NCI-H510A (cell line): ENCODE data around the gene PRSS36.
"Not testable (repeated sequence)": the region's sequence is repeated elsewhere in the genome, so short reads cannot be mapped to it uniquely, and the experiment has no call there.

Source experiments
- DNase-seq: peaks from one replicate; lab custom pipeline; 2025; lab: John Stamatoyannopoulos, UW

Gene PRSS36

DNA sequence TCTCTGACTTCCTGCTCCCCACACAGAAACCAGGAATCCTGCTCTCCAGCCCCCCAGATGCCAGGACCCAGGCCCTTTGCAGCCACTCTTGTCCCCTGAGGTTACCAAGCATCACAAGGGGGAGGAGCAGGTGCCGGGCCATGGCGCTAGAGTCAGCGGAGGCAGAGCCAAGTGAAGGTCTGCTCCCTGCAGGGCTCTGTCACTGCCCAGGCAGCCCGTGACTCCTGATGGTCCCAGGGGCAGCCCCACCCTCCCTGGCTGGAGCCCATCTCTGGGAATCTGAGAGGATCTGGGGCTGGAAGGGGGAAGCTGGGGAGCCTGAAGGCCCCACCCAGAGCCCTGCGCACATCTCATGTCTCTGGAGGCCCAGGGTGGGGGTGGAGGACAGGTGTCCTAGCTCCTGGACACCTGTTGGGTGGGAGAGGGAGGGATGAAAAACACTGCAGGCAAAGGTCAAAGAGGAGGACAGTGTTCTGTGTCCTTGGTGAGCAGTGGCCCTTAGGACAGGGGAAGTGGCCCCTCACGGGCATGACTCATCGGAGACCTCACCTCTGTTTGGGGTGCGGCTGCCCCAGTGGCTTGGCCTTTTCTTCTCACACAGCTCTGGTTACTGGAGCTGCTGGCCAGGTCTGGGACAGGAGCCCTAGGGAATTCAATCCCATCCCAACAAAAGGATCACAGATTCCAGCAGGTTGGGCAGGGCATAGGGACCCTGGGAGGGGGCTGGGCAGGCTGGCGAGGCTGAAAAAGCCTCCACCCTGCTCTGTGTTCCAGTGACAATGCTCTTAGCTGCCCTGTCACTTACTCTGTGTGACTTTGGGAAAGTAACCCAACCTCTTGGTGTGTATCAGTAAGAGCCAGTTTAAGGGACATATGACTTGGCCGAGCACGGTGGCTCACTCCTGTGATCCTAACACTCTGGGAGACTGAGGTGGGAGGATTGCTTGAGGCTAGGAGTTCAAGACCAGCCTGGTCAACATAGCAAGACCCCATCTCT is at the start of gene PRSS36:
Gene PRSS36 (minus strand): TSS at position 173 of the 997 bp plus-strand sequence. CDS start 31 bp downstream, at position 142.
- DNase-seq: no peak

DNA sequence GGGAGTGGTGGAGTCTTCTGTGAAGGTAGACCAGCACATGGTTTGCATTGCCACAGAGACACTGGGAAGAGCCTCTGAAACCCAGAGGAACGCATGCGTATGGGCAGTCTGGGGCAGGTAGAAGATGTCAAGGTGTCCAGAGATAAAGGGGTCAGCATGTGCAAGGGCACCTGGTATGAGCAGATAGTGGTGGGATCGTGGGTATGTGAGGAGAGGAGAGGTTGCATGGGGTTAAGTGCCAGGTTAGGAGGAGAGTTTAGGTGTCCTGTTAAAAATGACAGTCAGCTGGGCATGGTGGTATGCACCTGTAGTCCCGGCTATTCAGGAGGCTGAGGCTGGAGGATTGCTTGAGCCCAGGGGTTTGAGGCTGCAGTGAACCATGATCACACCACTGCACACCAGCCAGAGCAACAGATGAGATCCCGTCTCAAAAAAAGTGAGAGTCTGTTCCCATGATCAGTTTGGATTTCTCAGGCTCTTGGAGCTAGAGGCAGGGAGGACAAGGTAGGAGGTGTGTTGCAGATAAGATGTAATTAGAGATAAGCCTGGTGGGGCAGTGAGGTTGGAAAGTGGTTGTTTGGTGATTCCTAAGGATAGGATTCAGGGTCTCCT is 49.7 kb upstream of the PRSS36 start:
- no peak for DNase-seq

DNA sequence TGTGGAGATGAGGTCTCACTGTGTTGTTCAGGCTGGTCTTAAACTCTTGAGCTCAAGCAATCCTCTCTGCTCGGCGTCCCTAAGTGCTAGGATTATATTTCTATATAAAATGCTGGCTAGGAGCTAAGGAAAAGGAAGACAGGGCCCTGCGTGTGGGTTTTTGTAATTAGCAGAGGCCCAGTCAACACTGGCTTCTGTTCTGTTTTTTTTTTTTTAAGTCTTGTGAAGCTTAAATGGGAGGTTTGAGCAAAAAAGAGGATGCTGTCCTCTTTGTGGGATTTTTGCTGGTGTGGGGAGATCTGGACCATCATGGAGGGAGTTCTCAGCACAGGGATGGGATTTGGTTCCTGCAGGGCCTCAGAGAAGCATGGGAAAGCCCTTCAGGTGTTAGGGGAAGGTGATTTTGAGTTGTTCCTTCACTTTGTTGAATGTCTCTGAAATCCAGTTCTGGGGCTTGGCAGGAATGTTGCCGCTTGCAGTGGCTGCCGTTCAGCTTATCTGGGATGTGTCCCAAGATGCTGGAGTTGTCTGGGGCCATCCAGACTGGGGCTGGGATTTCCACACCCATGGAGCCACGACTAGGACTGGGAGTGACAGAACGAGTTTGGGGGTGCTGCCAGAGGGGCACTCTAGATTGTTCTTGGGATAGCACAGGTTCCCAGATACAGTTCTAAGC is 48.5 kb upstream of the PRSS36 start:
- DNase-seq: no peak

DNA sequence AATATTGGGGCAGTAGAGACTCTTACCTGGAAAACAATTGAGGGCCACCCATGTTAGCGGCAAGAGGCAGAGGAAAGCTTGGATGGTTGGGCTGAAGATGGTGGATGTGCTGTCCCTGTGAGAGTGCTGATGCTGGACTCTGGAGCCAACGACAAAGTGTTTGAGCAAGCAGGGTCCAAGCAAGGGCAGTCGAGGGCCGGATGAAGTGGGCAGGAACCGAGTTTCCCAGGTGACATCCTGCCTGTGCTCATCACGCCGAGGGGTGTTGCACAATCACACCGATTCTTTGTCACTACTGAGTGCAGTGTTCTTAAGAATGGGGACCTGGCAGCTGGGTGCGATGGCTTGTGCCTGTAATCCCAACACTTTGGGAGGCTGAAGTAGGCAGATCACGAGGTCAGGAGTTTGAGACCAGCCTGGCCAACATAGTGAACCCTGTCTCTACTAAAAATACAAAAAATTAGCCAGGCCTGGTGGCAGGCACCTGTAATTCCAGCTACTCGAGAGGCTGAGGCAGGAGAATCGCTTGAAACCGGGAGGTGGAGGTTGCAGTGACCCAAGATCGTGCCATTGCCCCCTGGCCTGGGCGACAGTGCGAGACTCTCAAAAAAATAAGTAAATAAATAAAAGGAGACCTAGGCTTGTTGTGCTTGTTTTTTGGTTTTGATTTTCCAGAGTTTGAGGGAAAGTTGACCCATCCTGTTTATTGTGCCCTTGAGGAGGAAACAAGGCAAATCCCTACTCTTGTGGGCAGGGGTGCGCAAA is 46.6 kb upstream of the PRSS36 start:
- DNase-seq: no peak

DNA sequence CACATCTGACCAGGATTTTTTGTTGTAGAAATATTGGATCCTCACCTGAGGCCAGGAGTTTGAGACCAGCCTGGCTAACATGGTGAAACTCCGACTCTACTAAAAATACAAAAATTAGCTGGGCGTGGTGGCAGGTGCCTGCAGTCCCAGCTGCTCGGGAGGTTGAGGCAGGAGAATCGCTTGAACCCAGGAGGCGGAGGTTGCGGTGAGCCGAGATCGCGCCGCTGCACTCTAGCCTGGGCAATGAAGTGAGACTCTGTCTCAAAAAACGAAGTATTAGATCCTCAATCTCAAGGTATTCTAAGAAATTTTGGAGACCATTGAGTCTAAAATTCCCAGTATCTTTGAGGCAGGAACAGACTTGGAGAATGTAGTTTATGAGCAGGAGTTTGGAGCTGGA is 46.0 kb upstream of the PRSS36 start:
- DNase-seq: not testable (repeated sequence)

DNA sequence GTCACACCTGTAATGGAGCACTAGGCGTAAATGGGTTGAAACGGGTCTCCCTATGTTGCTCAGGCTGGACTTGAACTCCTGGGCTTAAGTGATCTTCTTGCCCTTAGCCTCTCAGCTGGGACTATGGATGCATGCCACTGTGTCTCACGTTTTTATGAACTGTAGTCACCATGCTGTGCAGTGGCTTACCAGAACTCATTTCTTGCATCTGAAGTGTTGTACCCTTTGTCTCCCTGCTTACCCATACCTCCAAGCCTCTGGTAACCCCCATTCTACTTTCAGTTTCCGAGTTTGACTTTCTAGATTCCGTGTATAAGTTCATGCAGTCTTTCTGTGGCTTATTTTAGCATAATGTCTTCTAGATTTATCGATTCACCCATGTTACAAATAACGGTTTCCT is 45.0 kb upstream of the PRSS36 start:
- no peak for DNase-seq

DNA sequence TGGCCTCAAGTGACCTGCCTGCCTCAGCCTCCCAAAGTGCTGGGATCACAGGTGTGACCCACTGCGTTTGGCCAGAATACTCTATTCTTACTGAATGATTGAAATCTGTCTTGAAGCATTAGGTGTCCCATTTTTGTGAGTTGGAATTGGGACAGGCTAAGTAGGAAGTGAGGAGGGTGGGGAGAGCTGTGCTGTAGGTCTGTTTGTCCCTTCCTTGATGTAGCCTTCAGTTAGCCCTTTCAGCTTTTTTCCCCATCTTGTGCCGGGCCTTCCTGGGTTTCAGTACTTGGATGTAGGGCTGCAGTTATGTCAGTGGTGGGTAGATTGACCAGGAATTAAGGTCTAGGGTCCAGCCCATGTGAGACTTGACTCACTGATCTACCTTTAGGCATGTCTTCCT is 44.0 kb upstream of the PRSS36 start:
- no peak for DNase-seq

DNA sequence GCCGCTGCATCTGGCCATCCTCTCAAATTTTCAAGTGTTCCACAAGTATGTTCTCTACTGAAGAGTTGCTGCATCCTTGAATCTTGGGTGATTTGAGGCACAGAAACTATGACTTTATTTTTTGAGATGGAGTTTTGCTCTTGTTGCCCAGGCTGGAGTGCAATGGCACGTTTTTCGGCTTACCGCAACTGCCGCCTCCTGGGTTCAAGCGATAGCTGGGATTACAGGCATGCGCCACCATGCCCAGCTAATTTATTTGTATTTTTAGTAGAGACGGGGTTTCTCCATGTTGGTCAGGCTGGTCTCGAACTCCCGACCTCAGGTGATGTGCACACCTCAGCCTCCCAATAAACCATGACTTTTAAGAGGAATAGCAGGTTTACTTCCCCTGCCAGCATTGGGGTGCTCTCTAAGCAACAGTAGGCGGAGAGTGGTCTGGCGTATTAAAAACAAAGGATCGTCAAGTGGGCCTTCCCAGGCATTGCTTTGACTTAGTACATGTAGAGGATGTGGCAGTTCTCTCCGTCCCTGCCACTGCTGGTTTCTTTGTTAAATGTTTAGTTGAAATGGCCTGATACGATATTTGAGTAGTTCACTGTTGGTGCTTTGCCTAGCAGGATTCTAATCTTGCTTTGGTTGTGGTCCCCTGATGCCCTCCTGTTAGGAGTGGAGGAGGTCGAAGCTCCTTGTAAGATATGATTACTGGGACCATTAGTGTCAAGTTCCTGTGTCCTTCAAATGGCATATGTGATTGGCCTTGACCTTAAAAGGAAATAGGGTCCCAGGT is 43.2 kb upstream of the PRSS36 start:
- DNase-seq: no peak

DNA sequence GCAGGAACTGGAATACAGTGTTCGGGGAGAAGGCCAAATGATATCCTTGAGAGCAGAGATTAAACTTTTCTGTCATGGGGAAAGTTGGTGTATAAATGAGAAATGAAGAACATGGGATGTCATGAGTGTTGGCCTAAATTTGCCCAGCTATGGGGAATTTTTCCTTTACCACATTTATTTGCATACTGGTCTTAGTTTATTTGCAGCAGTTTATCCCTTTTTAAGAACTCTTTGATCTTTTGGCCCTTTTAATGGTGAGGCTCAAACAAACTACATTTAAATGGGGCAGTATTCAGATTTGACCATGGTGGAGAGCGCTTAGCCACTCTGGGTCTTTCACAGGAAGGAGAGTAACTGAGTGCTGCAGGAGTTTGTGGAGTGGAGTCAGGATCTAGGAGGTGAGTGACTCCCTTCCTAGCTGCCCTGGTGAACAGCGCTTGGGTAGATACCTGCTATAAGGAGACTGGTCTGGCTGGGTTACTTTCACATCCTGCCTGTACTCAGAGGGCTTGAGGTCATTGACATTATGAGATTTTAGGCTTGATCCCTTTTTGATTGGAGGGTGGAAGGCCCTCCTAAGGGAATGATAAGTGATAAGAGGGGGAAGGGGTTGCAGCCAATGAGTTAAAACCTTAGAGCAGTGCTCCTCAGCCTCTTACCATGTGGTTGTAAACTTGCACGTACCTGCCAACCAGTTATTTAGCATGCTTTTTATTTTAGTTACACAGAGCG is 42.0 kb upstream of the PRSS36 start:
- DNase-seq: no peak

DNA sequence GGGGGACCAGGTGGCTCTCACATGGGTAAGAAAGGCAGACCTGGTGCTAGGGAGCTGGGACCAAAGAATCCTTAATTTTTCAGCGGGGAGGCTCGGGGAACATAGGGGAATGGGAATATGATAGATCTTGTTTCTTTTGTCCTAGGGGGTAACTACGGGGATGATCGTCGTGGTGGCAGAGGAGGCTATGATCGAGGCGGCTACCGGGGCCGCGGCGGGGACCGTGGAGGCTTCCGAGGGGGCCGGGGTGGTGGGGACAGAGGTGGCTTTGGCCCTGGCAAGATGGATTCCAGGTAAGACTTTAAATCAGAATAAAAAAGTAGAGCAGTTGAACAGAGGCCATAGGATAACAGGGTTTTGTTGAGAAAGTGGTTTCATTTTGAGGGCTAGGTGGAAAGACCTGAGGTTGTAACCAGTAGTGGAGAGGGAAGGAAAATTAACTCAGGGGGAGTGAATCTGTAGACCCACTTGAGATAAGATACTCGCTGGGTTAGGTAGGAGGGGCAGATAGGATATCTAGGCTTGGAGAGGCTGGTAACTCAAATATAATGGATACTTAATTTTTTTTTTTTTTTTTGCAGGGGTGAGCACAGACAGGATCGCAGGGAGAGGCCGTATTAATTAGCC is 41.1 kb upstream of the PRSS36 start:
- DNase-seq: no peak

DNA sequence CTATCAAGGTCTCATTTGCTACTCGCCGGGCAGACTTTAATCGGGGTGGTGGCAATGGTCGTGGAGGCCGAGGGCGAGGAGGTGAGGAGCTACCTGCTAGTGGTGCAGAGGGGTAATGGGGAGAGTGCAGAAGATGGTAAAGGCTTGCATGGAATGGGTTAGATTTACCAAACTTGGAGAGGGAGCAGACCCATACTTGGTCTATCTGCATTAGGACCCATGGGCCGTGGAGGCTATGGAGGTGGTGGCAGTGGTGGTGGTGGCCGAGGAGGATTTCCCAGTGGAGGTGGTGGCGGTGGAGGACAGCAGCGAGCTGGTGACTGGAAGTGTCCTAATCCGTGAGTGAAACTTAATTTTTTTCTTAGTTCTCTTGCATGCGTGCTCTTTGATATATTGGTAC is 40.2 kb upstream of the PRSS36 start:
- DNase-seq: no peak

DNA sequence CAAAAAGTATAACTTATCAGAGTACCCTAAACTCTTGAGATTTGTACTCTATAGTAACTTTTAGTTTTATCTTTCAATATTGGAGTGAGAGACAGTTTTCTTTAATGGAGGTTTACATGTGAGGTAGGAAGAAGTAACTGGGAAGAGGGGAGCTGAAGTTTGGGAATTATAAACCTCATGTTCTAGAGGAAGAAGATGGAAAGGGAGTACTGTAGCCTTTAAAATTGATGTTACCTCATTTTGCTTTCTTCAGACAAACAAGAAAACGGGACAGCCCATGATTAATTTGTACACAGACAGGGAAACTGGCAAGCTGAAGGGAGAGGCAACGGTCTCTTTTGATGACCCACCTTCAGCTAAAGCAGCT is 39.5 kb upstream of the PRSS36 start:
- DNase-seq: no peak

DNA sequence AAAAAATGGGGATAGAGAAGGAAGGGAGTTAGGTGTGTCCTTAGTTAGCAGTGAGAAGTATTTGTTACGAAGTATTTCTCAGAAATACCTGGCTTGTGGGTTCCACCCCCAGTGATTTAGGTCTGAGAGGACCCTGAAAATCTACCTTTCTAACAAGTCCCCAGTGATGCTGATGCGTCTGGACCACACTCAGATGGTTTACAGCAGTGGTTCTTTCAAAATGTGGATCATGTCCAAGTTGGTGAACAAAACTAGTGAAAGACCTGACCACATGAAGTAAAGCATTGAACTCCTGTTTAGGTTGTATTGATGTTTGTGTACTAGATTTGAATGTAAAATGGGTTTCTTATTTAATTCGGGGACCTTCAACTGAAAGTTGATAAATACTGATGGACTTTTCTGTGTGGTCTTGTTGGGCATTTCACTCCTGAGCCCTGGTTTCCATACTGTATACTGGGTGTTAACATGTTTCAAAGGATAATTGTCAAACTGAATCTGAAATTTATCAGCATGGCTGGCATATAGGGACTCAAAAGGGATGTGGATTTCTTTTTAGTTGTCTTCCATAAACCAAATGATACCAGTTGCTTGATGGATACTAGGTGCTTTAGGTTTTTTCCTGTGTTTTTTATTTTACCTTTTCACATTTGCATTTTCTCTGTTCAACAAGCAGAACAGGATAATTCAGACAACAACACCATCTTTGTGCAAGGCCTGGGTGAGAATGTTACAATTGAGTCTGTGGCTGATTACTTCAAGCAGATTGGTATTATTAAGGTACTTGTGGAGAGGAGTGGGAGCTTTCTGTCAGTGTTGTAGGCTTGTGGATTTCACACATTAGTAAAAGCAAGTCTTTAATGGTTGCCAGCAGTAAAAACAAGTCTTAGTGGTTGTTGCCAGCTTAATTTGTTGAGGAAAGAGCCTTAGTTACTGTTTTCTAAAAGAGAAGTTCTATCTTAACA is 38.9 kb upstream of the PRSS36 start:
- no peak for DNase-seq

DNA sequence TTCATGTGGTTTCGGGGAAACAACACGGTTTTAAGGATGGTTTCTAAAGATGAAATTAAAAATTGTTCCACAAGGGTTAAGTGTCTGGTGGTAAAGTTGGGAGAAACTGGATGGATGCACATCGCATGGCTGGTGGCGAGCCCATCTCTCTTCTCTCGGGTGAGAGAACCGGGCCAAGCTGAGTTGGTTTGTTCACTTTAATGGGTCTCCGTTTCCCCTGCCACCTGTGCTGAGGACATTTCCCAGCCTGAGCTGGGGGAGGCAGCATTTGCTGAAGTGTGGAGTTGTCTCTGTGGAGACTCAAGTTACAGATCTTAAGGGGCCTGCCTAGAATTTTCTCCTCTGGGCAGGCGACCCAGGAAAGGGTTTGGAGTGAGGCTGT is 37.9 kb upstream of the PRSS36 start:
- DNase-seq: no peak

DNA sequence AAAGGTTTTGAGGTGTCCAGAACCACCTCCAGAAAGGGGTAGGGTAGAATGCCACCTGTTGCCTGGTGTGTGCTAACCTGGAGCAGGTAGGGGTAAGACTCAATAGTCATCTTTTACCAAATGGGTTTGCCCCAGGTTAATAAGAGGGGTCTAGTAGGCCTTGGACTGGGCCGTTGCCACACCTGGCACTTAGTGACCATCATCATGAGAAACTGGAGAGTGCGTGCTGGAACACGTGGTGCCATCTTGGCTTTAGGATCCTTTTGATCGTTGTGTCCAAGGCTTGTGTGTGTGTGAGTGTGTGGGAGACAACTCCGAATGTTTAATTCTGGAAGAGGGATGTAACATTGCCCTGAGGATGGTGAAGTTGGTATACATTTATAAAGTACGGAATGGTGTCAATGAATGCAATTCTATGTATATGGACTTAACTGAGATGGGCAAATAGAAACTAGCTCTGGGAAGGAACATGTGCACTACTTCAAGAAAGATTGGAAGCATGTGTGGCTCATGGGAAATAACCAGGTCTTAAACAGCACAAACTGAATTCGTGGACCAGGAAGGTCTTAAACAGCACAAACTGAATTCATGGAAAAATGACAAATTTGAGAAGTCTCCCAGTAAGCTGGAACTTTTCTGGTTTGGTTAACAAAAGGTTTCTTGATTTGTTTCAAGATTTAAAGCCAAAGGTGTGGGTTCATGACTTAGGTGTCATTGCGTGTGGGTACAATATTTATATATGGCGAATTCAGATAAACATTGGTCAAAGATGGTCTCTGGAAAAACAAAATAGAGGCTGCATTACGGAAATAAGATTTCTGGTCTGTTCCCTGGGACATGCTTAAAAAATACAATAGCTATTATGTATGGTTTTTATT is 37.3 kb upstream of the PRSS36 start:
- no peak for DNase-seq

DNA sequence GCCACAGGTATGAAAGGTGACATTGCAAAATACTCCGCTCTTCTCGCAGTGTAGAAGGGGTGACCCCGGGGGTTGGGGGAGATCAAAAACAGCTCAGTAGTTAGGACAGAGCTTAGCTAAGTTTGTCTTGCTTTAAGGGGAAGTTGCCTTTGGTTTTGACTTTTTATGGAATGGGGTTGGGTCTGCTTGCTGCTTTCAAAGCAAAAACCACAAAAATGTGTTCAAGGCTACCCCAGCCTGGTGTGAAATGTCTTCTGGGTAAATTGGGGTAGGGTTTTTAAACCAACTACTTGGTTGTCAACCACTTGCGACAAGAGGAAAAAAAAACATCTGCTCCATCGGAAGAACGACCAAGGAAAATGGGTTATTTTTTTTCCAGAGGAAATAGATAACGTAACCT is 36.3 kb upstream of the PRSS36 start:
- no peak for DNase-seq

DNA sequence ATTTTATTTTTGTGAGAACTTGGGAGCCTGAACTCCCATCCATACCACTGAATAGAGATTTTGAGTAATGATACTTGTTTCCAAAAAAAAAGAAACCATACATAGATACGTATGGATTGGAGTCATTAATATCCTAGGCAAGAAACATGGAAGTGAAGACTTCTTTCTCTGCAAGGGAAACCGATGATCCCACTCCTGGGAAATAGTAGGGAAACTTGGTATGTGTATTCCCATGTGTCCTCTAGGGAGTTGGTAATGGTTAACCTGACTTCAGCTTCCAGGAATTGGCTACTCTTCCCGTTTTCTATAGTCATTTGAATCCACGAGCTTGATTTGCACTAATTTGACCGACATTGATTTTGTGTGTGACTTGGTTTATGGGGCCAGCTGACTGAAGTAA is 35.5 kb upstream of the PRSS36 start:
- no peak for DNase-seq

DNA sequence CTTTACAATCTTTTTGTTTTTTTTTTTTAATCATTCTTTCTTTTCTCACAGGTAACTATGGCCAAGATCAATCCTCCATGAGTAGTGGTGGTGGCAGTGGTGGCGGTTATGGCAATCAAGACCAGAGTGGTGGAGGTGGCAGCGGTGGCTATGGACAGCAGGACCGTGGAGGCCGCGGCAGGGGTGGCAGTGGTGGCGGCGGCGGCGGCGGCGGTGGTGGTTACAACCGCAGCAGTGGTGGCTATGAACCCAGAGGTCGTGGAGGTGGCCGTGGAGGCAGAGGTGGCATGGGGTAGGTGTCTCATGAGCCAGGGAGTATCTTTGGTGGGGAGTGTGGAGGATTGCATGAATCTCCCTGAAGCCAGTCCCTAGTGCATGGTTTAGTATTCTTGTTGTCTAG is 35.0 kb upstream of the PRSS36 start:
- no peak for DNase-seq
